Parathyroid adenoma (tissue), 2 donors: ENCODE results near the gene SH3D19.
"Not testable (repeated sequence)": the region's sequence is repeated elsewhere in the genome, so short reads cannot be mapped to it uniquely, and the experiment has no call there.

Source experiments
- H2AFZ ChIP-seq: fragments of 300-600 bp; sonication (generic); one replicate; pipeline ENCODE4 v1.7.0; 2017; ENCODE audit warnings: antibody characterized with exemption, mild to moderate bottlenecking
- H3K27ac ChIP-seq: fragments of 300-600 bp; sonication (generic); one replicate; pipeline ENCODE4 v1.7.0; 2017
- H3K27me3 ChIP-seq: fragments of 300-600 bp; sonication (generic); one replicate; pipeline ENCODE4 v1.7.0; 2017; ENCODE audit warnings: low read length; ENCODE audit not compliant: control insufficient read depth, insufficient read depth
- H3K36me3 ChIP-seq: fragments of 300-600 bp; sonication (generic); one replicate; pipeline ENCODE4 v1.7.0; 2017; ENCODE audit warnings: low read length; ENCODE audit not compliant: control insufficient read depth, insufficient read depth
- H3K4me1 ChIP-seq: fragments of 300-600 bp; sonication (generic); one replicate; pipeline ENCODE4 v1.7.0; 2017; ENCODE audit warnings: control low read depth
- H3K4me2 ChIP-seq: fragments of 300-600 bp; sonication (generic); one replicate; pipeline ENCODE4 v1.7.0; 2017; ENCODE audit warnings: low read length
- H3K4me3 ChIP-seq: fragments of 300-600 bp; sonication (generic); one replicate; pipeline ENCODE4 v1.7.0; 2017; ENCODE audit warnings: low read depth, low read length
- H3K79me2 ChIP-seq: fragments of 300-600 bp; sonication (generic); one replicate; pipeline ENCODE4 v1.7.0; 2017; ENCODE audit warnings: control low read depth
- H3K9ac ChIP-seq: fragments of 300-600 bp; sonication (generic); one replicate; pipeline ENCODE4 v1.7.0; 2017; ENCODE audit warnings: mild to moderate bottlenecking
- H3K9me3 ChIP-seq: fragments of 300-600 bp; sonication (generic); one replicate; pipeline ENCODE4 v1.7.0; 2017; ENCODE audit warnings: low read length; ENCODE audit not compliant: control insufficient read depth
- CTCF ChIP-seq: fragments of 300-600 bp; sonication (generic); IDR thresholded peaks from one replicate; pipeline ENCODE4 v1.7.0; 2017; ENCODE audit warnings: antibody characterized with exemption, mild to moderate bottlenecking
- donor health status: primary hyperparathyroidism.

The SH3D19 gene

GRCh38 chr4:151284534-151285245 is 40.7 kb downstream of the SH3D19 start:
- H3K4me1 ChIP-seq: no peaks in the 10 kb centered on the region
- H3K9ac ChIP-seq: no peak overlapping the region
- no peak for TF ChIP-seq CTCF
- H3K79me2 ChIP-seq: no peaks in the 10 kb centered on the region
- H3K27me3 ChIP-seq: no peaks in the 10 kb centered on the region
- H3K4me3 ChIP-seq: no peak overlapping the region
- no peaks in the 10 kb centered on the region for H3K9me3 ChIP-seq
- H3K36me3 ChIP-seq: no peaks in the 10 kb centered on the region
- no peak overlapping the region for H3K4me2 ChIP-seq
- H3K27ac ChIP-seq: no peak overlapping the region
- H2AFZ ChIP-seq: no peak overlapping the region

GRCh38 chr4:151276787-151277562 is 48.4 kb downstream of the SH3D19 start, which contains the start of gene PRSS48:
Gene PRSS48 (plus strand): TSS chr4:151277161. CDS start chr4:151277173, 12 bp downstream.
- H3K27ac ChIP-seq: no peak within 1 kb of the TSS
- no peak within 1 kb of the TSS for H3K4me3 ChIP-seq
- no peaks in the 10 kb centered on the region for H3K9me3 ChIP-seq
- H3K4me2 ChIP-seq: no peak within 1 kb of the TSS
- no peaks in the 10 kb centered on the region for H3K4me1 ChIP-seq
- peak; percentile 46 for TF ChIP-seq CTCF
- no peak within 1 kb of the TSS for H3K9ac ChIP-seq
- H3K79me2 ChIP-seq: peaks cover 3% of the 10 kb centered on the region
- H3K36me3 ChIP-seq: no peaks in the 10 kb centered on the region
- H2AFZ ChIP-seq: no peak within 1 kb of the TSS
- no peaks in the 10 kb centered on the region for H3K27me3 ChIP-seq

GRCh38 chr4:151268905-151269304 is 56.5 kb downstream of the SH3D19 start:
- not testable (repeated sequence) for H3K4me3 ChIP-seq, H3K79me2 ChIP-seq, H3K9ac ChIP-seq, H3K9me3 ChIP-seq, H3K4me2 ChIP-seq, H3K27ac ChIP-seq, H2AFZ ChIP-seq, H3K4me1 ChIP-seq, H3K36me3 ChIP-seq, H3K27me3 ChIP-seq

- Histone ChIP-seq H3K4me2 (no peak overlapping the region), H3K4me1 (no peaks in the 10 kb centered on the region), H2AFZ (no peak overlapping the region), H3K9me3 (no peaks in the 10 kb centered on the region), H3K27ac (no peak overlapping the region), H3K27me3 (no peaks in the 10 kb centered on the region), H3K36me3 (no peaks in the 10 kb centered on the region), H3K79me2 (no peaks in the 10 kb centered on the region), H3K9ac (no peak overlapping the region), H3K4me3 (no peak overlapping the region)
- TF ChIP-seq CTCF: no peak
Observed at GRCh38 chr4:151267822-151268535, 57.4 kb downstream of the SH3D19 start.

GRCh38 chr4:151267104-151267503 is 58.3 kb downstream of the SH3D19 start:
- no peak overlapping the region for H3K27ac ChIP-seq
- H3K79me2 ChIP-seq: no peaks in the 10 kb centered on the region
- TF ChIP-seq CTCF: no peak
- no peaks in the 10 kb centered on the region for H3K9me3 ChIP-seq
- no peak overlapping the region for H3K4me3 ChIP-seq
- H3K4me1 ChIP-seq: no peaks in the 10 kb centered on the region
- no peak overlapping the region for H3K4me2 ChIP-seq
- no peaks in the 10 kb centered on the region for H3K36me3 ChIP-seq
- no peak overlapping the region for H2AFZ ChIP-seq
- no peaks in the 10 kb centered on the region for H3K27me3 ChIP-seq
- no peak overlapping the region for H3K9ac ChIP-seq
